ENCODE results near the gene MAP4K4. TPM values are rescaled to one million over a fixed set of nuclear protein-coding genes. Genes with fewer than 3 reads are reported as not detected.

The MAP4K4 gene
- total and polyA plus RNA-seq, 2 of the 13 experiments (the other 11 are each of a cell fraction or from before 2014, with no cell fraction given): 105 to 264 TPM

GRCh38 chr2:101697124-101698013, at the start of gene MAP4K4 (continued):
- TF ChIP-seq ZNF788 (CRISPR knock-in tag; IDR thresholded peaks at IDR 0.05; ENCODE audit: borderline replicate concordance): peak; percentile 63; the same call in 1 of the 2 replicates
- no peak for TF ChIP-seq PAXIP1 (CRISPR knock-in tag; conservative IDR thresholded peaks at IDR 0.05)
- TF ChIP-seq ZNF891 (CRISPR knock-in tag; IDR thresholded peaks at IDR 0.05): 0 out of 2 replicates have a peak, but pooled peaks have one; percentile 15
- no peak for TF ChIP-seq NR2F6 (IDR thresholded peaks at IDR 0.05)
- no peak for TF ChIP-seq NR2F6 (CRISPR knock-in tag; IDR thresholded peaks at IDR 0.05)
- peak; percentile 95 for TF ChIP-seq YY1 (IDR thresholded peaks at IDR 0.05; ENCODE audit: insufficient read depth, insufficient replicate concordance, low read depth, low read length)
- peak; percentile 62; the same call in 1 of the 2 replicates for TF ChIP-seq ZBTB38 (CRISPR knock-in tag; IDR thresholded peaks at IDR 0.05)
- peak; percentile 77 for TF ChIP-seq UBTF (CRISPR knock-in tag; IDR thresholded peaks at IDR 0.05)
- TF ChIP-seq ATF7-NPFF (CRISPR knock-in tag; IDR thresholded peaks at IDR 0.05; ENCODE audit: low read depth): peak; percentile 90
- TF ChIP-seq ARNTL (CRISPR knock-in tag; IDR thresholded peaks at IDR 0.05): no peak
- no peak; the same call in none of the 2 replicates for TF ChIP-seq ZNF564 (CRISPR knock-in tag; IDR thresholded peaks at IDR 0.05)
- TF ChIP-seq LCORL (IDR thresholded peaks at IDR 0.05): no peak
- peak; percentile 67 for TF ChIP-seq LCORL (CRISPR knock-in tag; IDR thresholded peaks at IDR 0.05)
- TF ChIP-seq RAD51 (IDR thresholded peaks at IDR 0.05; ENCODE audit: borderline replicate concordance): no peak
- peak; percentile 81 for TF ChIP-seq ARID4A (CRISPR knock-in tag; IDR thresholded peaks at IDR 0.05; ENCODE audit: borderline replicate concordance)
- TF ChIP-seq RELA (CRISPR knock-in tag; IDR thresholded peaks at IDR 0.05): peak; percentile 94
- peak; percentile 91 for TF ChIP-seq SAFB2 (CRISPR knock-in tag; IDR thresholded peaks at IDR 0.05; ENCODE audit: borderline replicate concordance, low read depth)
